Measurements from ENCODE around the gene EFCAB3.
"Not testable (repeated sequence)": the region's sequence is repeated elsewhere in the genome, so short reads cannot be mapped to it uniquely, and the experiment has no call there.

Gene EFCAB3

DNA sequence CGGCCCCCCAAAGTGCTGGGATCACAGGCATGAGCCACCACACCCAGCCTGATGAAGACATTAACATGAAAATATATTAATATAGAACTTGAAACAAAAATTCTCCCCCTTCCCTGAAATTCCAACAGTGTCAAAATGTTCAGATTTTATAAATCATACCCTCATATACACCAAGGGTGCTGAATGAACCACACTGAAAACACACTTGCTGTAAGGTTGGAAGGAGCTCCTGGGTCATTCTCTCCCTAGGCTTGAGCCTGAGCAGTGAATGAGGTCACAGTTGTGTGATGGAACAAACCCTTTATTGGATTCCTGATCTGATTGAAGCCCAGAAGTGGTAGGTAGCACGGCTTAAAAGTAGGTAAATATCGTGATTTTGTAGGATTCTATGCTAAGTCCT, at the start of gene EFCAB3:
TSS of gene EFCAB3 (plus strand) at position 301 of the 400 bp plus-strand sequence. CDS start 2,427 bp downstream, outside the sequence.
- no peak for DNase-seq (ENCODE audit: low read depth in 2 of 2)

DNA sequence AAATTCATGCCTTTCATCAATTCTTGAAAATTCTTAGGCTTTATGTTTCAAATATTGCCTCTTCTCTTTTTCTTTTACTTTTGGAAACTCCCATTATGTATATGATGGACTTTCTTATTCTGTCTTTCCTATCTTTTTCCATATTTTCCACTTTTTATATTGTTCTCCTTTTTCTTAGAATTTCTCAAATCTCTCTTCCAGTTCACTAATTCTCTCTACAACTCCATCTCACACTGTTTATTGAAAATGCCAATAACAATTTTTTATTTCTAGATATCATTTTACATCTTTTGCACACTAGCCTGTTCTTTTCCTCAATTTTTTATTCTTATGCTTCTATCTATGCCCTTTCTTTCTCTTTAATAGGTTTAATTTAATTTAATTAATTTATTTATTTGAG, 43.8 kb upstream of the EFCAB3 start:
- no peak for DNase-seq (ENCODE audit: low read depth in 2 of 2)

DNA sequence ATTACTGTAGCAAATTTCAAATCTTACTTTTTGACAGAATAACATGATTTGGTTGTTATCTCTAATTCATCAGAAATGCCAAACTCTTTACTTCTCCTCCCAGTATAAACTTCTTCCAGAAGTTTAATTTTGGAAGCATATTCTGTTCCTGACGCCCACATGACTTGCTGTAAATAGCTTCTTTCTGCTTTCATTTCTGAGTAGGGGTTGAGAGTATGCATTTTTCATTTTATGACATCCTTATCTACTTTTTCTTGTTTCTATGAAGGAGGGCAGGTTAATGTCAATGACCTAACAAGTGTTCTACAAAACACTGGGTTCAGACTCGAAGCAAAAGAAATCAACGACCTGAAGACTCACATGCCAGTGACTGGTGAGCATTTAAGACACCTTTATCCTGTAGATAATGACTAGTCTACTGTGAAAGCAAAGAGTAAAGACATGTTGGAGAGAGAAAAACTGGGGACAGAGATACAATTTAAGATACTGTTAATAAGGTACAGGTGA, 36.5 kb upstream of the EFCAB3 start:
- no peak for DNase-seq (ENCODE audit: low read depth in 2 of 2)

DNA sequence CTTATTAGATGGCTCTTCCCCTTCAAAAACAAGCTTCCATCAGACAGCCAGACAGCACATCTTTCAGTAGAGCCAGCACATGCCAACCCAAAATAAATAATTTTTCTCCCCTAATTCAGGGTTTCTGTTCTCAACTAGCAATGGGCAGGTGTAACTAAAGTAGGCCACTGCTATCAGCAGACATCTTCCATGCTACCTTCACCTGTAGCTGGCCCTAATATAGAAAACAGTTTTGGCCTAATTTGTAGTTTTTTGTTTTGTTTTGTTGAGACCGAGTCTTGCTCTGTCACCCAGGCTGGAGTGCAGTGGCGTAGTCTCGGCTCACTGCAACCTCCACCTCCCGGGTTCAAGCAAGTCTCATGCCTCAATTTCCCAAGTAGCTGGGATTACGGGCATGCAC, 29.2 kb upstream of the EFCAB3 start:
- DNase-seq (ENCODE audit: low read depth in 2 of 2): no peak

DNA sequence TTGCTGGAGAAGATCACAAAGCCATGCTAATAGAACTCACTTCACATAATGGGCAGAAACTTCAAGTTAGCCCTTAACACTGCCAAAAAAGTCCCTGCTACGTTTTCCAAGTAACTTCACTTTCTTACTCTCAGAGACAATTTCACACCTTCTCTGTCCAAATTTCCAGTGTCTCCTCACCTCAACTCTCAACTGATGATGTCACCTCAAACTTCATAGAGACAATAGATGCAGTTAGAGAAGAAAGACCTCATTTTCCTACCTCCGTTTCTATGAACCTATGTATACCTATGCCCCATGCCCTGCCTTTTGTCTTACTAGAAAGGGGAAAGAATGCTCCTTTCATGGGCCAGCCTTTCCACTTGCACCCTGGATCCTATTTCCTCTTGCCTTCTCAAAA, 14.2 kb upstream of the EFCAB3 start:
- DNase-seq (ENCODE audit: low read depth in 2 of 2): no peak

DNA sequence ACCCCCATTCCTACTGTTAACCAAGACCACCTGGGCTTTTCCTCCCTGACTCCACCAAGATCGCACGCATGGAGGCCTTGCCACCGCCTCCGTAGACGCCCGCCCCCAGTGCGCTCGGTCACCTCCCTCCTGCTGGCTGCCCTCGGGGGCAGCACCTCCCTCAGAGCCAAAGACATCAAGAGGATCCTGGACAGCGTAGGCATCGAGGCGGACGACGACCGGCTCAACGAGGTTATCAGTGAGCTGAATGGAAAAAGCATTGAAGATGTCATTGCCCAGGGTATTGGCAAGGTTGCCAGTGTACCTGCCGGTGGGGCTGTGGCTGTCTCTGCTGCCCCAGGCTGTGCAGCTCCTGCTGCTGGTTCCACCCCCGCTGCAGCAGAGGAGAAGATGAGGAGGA, 1.2 kb downstream of the EFCAB3 start:
- no peak for DNase-seq (ENCODE audit: low read depth in 2 of 2)

DNA sequence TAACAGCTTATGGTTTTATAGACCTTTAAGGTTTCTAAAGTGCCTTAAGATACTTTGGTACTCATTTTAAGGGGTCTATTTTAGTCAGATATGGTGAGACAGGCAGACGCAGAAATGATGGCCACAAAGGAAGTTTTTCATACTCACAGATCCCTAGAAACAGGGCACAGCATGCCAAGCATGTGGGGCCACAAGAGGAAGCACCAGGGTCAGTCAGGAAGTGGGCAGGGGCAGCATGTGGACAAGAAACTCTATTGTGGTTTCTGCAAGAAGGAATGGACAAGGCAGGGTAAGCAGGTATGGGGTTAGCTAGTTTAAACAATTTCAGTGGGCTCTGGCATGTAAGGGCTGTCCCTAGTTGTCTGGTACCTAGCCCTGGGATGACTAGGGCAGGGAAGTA, 8.5 kb downstream of the EFCAB3 start:
- DNase-seq (ENCODE audit: low read depth in 2 of 2): no peak

DNA sequence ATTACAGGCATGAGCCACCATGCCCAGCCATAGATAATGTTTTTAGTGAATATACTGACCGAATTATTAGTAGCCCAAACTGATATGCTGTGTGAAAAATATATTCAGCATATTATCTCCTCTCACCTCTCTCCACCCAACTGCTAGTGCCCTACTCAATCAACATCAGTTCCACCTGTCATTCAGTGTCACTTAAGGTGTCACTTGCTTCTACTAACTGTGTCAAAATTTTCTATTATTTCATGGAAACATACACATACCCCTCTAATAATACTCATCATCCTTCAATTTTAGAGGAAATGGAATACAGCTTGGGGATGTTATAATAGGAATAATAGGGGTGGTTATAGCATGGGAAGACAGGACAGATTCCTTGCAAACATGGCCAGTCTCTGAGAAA, 12.6 kb downstream of the EFCAB3 start:
- no peak for DNase-seq (ENCODE audit: low read depth in 2 of 2)

DNA sequence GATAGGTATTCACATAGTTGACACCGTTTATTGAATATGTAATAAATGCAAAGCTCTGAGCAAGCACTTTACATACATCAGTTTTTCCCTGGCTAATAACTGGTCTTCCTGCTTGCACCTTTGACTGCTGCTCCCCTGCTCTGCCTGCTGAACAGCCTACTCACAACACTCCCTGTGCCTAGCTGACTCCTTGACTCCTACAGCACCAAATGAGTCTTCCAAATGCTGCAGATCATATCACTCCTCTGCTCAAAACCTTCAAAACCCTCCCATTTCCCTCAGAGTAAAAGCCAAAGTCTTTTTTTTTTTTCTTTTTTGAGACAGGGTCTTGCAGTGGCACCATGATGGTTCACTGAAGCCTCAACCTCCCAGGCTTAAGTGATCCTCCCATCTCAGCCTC, 18.5 kb downstream of the EFCAB3 start:
- DNase-seq (ENCODE audit: low read depth in 2 of 2): no peak

DNA sequence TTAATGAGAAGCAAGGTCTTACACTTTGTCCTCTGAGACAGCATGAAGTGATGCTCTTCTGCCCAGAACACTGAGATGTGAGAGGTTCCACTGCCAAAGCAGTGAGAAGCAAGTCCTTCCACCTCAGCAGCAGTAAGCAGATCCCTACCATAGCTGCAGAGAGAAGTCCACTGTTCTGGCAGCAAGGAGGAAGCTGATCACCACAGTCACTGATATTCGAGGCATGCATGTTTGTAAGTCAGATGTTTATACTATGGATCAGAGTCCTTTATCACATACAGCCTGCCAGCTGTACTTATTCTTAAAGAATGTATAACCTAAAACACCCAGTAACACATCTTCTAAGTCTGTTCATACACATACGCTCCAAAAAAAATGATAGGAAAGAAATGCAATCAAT, 25.1 kb downstream of the EFCAB3 start:
- no peak for DNase-seq (ENCODE audit: low read depth in 2 of 2)

DNA sequence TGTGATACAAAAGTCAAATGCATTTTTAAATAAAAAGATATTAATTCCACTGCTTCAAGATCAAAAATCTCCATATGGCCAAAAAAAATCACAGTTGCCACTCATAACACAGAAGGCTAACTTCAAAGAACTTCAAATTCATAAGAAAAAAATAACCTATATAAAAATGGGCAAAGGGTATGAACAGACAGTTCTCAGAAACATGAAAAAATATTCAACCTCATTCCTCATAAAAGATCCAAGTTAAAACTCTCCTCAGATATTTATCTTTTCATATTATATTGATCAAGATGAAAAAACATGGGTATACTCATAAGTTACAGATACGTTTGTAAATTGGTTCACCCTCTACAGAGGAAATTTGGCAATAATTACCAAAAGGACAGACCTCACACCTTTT, 32.7 kb downstream of the EFCAB3 start:
- not testable (repeated sequence) for DNase-seq (ENCODE audit: low read depth in 2 of 2)

DNA sequence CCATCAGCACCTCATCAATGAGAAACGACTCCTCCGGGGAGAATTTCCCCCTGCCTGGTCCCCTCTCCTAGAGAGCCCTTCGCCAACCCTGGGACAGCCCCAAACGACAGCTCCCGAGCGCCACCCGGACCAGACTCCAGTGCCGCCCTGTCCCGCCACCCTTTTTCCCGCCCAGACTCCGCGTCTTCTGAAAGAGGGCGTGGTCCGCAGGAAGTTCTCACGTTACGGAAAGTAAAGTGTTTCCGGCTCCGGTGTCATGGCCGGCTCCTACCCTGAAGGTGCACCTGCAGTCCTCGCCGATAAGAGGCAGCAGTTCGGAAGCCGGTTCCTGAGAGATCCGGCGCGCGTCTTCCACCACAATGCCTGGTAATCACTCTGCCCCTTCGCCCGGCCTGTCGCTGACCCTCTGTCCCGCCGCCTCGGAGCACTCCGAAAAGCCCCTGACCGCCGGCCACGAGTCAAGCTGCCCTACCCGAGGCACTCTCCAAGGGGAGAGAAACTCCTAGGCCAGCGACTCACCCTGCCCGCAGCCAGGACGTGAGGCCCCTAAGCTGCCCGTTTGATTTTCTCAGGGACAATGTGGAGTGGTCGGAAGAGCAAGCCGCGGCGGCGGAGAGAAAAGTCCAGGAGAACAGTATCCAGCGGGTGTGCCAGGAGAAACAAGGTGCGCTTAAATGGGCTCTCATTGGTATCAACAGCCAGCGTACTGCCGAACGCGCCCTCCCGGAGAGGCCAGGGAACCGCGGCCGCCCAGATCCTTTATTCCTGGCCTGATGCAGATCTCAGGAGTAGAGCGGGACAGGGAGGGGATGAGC, 43.5 kb downstream of the EFCAB3 start, which contains the start of gene METTL2A:
TSS of gene METTL2A (plus strand) at position 251 of the 815 bp plus-strand sequence. CDS start at position 257, 6 bp downstream.
- DNase-seq (ENCODE audit: low read depth in 2 of 2): peak; percentile 56 to 72

DNA sequence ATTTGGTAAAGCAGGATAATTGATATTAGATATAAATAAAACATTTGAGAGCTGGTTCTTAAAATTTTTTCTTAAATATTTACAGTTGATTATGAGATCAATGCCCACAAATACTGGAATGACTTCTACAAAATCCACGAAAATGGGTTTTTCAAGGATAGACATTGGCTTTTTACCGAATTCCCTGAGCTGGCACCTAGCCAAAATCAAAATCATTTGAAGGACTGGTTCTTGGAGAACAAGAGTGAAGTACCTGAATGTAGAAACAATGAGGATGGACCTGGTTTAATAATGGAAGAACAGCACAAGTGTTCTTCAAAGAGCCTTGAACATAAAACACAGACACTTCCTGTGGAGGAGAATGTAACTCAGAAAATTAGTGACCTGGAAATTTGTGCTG, 45.9 kb downstream of the EFCAB3 start:
- DNase-seq (ENCODE audit: low read depth in 2 of 2): not testable (repeated sequence)

DNA sequence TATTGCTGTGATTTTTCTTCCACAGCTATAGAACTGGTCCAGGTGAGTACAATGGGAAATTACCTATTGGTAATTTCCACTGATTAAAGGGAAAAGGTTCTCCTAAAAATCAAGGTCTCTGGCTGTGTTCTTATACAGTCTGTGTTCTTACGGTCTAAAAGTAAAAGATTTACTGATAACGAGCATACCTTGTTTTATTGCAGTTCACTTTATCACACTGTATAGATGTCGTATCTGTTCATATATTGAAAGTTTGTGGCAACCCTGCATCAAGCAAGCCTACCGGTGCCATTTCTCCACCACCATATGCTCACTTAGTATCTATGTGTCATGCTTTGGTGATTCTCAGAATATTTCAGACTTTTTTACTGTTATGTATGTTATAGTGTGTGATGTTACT, 54.9 kb downstream of the EFCAB3 start:
- not testable (repeated sequence) for DNase-seq (ENCODE audit: low read depth in 2 of 2)

DNA sequence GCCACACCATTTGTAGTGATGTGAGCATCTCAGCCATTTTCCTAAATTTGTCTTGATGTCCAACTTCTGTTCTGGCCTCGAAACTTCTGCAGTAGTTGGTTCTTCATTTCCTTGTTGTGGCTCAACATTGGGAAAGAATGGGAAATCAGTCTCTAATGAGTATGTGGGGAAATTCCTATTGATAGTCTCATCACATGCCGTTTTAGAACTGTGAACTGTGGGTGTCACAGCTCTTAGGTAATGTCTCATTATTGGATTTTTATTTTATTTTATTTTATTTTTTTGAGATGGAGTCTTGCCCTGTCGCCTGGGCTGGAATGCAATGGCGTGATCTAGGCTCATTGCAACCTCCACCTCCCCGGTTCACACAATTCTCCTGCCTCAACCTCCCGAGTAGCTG, 60.8 kb downstream of the EFCAB3 start:
- DNase-seq (ENCODE audit: low read depth in 2 of 2): not testable (repeated sequence)

DNA sequence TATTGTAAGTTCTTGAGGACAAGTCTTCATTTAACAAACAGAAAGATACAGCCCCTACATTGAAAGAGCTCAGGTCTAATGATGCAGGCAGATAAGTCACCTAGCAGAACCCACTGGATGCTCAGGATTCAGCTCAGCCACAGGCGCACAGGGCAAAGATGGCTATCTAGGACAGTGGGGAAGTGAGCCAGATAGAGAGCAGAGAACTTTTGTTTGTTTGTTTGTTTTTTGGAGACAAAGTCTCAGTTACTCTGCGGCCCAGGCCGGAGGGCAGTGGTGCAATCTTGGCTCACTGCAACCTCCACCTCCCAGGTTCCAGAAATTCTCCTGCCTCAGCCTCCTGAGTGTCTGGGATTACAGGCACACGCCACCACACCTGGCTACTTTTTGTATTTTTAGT, 63.7 kb downstream of the EFCAB3 start:
- DNase-seq (ENCODE audit: low read depth in 2 of 2): no peak

DNA sequence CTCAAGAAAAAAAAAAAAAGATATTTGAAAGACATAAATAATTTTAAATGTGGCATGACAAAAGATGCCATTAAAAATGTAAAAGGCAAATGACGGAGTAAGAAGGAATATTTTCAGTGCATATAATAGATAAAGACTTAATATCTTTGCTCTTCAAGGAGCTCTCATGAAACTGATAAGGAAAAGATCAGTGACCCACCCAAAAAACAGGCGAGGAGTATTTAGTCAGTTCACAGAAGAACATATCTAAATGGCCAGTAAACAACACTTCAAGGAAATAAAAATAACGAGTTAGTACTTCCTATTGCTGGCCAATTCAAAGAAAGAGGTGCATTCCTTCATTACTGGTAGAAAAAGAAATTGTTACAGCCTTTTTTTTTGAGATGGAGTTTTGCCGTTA, 65.4 kb downstream of the EFCAB3 start:
- not testable (repeated sequence) for DNase-seq (ENCODE audit: low read depth in 2 of 2)

DNA sequence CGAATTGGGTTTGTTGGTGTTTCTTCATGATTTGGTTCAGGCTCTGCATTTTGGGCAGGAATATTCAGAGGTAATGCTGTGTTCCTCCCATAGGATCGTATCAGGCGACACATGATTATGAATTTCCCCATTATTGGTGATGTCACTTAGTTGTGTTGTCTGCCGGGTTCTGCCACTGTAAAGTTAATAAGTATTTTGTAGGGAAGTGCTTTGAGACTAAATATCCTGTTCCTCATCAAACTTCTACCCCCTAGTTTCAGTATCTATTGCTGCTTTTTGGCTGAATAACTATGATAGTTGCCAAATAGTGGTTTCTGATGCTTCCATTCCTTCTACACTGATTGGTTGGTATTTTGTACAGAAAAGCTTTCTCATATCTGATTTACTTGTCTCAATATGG, 71.8 kb downstream of the EFCAB3 start:
- not testable (repeated sequence) for DNase-seq (ENCODE audit: low read depth in 2 of 2)

DNA sequence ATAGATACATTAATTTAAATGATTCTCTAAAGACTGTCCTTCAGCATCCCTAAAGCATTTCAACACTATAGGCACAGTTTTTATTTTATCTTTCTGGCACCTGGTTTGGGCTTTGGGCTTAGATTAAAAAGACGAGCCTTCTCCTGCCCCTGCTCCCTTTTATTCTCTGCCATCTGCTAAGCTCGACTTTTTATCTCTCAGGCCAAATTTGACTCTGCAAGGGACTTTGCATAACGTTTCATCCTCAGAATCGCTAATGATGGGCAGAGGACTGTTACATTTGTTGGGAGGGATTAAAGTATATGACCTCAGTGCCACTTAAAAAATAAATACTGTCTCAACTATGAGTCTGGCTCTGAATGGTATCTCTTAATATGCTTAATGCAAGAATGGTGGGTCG, 72.7 kb downstream of the EFCAB3 start:
- not testable (repeated sequence) for DNase-seq (ENCODE audit: low read depth in 2 of 2)

DNA sequence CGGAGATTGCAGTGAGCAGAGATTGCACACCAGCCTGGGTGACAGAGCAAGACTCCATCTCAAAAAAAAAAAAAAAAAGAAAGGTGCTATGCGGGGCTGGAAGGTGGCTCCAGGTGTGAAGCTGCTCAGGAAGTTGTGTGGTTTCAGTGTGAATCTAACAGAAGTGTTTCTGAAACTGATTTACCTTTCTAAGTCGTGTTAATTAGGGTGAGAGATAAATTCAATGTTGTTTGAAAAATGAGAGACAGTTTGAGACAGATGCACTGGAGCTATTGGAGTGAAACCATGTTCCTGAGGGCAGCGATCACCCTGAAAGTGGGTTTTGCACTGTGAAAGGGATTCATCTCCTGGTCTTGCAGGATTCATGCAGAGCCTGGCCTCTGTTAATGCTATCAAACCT, 73.3 kb downstream of the EFCAB3 start:
- DNase-seq (ENCODE audit: low read depth in 2 of 2): not testable (repeated sequence)

DNA sequence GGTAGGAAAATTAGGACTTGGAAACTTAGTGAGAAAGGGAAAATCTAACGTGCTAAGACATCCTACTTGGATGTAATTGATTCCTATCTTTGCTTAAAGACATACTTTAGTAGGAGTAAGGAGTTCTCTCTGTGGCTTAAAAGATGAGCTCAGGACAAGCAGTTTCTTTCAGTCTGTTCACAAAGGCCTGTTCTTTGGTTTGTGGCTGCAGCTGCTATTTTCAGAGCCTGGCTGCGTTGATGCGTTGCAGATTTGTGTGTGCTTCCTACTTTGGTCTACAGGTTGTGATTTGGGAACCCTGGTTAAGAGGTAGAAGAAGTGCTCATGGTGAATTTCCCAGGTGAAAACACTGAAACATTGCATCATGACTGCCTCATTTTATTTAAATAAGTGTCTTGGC, 73.8 kb downstream of the EFCAB3 start:
- DNase-seq (ENCODE audit: low read depth in 2 of 2): not testable (repeated sequence)

DNA sequence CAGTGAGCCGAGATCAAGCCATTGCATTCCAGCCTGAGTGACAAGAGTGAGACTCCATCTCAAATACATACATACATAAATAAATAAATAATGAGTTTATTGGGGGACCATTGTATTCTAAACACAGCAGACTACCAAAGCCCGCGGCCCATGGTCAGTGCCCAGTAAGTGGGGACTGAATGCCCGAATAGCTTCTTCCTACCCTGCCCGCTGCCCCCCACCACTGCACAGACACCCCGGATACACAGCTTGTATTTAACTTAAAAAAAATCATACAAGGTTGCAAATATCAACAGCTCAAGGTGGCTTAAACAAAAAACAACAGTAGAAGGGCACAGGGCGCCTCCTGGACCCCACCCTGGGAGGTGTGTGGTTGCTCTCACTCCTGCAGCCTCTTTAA, 75.7 kb downstream of the EFCAB3 start:
- no peak for DNase-seq (ENCODE audit: low read depth in 2 of 2)

DNA sequence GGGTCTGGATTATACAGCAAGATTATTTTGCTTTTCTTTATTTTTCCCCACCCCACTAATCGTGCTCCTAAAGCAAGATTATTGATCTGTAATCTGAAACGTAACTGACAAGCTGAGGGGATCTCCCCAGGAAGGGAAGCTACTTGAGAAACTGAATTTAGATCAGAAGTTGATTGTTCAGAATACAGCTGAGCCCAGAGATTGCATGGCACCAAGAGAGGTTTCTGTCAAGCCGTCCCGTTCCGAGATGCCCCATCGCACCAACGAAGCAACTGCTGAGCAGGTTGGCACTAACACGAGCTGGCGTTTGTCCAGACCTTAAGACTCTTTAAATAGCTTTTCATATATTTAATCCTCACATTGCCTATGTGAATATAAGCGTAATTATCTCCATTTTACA, 78.1 kb downstream of the EFCAB3 start:
- DNase-seq (ENCODE audit: low read depth in 2 of 2): not testable (repeated sequence)

Data from activated CD8-positive, alpha-beta memory T cell treated with anti-CD3 and anti-CD28 coated beads for 4 hours (primary cell).